ENCODE measurements around the gene SNTB2. TPM values are rescaled to one million over a fixed set of nuclear protein-coding genes. Genes with fewer than 3 reads are reported as not detected.

SNTB2 gene
- total and polyA plus RNA-seq, 10 of the 15 experiments (the other 5 are each of a cell fraction or from before 2014, with no cell fraction given), result 1.2 to 15.7 (median 5.0) TPM

DNA sequence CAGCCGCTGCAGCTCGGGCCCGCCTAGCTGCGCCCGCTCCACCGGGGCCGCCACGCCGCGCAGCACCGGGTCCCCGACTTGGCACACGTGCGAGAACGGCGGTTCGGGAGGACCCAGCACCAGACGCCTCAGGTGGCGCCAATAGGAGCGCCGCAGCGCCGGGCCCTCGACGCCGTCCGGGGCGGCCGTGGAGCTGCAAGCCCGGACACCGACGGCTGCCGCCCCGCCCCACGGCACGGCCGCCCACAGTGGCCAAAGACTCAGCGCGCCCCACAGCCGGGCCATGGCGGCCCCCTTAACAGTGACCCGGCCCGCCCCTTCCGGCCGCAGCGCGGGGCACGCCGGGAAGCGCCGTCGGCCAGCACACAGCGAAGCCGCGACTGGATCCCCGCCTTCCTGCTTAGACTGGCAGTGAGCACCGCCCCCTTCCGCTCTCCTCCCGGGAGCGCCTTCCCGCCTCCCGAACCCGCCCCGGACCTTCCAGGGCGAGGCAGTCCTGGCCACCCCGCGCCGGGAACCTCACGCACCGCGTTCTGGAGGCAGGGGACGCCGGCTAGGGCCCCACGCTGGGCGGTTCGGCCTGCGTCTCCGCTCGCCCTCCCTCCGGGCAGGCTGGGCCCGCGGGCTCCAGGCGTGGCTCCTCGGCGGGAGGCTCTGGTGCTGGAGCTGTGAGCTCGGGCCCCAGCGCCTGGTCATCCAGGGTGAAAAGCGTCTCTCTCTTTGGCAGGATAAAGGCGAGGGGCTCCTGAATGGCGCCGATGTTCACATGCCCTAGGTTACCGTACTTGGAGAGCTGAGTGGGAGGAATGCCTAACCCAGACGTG, 143.5 kb downstream of the SNTB2 start, which contains the start of gene PDF (continued):
- TF ChIP-seq, protein P1, sequence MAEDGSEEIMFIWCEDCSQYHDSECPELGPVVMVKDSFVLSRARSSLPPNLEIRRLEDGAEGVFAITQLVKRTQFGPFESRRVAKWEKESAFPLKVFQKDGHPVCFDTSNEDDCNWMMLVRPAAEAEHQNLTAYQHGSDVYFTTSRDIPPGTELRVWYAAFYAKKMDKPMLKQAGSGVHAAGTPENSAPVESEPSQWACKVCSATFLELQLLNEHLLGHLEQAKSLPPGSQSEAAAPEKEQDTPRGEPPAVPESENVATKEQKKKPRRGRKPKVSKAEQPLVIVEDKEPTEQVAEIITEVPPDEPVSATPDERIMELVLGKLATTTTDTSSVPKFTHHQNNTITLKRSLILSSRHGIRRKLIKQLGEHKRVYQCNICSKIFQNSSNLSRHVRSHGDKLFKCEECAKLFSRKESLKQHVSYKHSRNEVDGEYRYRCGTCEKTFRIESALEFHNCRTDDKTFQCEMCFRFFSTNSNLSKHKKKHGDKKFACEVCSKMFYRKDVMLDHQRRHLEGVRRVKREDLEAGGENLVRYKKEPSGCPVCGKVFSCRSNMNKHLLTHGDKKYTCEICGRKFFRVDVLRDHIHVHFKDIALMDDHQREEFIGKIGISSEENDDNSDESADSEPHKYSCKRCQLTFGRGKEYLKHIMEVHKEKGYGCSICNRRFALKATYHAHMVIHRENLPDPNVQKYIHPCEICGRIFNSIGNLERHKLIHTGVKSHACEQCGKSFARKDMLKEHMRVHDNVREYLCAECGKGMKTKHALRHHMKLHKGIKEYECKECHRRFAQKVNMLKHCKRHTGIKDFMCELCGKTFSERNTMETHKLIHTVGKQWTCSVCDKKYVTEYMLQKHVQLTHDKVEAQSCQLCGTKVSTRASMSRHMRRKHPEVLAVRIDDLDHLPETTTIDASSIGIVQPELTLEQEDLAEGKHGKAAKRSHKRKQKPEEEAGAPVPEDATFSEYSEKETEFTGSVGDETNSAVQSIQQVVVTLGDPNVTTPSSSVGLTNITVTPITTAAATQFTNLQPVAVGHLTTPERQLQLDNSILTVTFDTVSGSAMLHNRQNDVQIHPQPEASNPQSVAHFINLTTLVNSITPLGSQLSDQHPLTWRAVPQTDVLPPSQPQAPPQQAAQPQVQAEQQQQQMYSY (CRISPR knock-in tag; IDR thresholded peaks at IDR 0.05), result no peak
- TF ChIP-seq ZNF622 (IDR thresholded peaks at IDR 0.05), result no peak
- TF ChIP-seq CHD2 (IDR thresholded peaks at IDR 0.05; ENCODE audit: borderline replicate concordance, low read depth, low read length), result peak; percentile 57; the same call in 1 of the 2 replicates
- no peak for TF ChIP-seq MLLT1 (IDR thresholded peaks at IDR 0.05)
- TF ChIP-seq NR2C1 (IDR thresholded peaks at IDR 0.05), result peak; percentile 74
- TF ChIP-seq KAT2A (conservative IDR thresholded peaks at IDR 0.05; ENCODE audit: control insufficient read depth, low read depth, low read length), result no peak
- no peak for TF ChIP-seq SMC3 (IDR thresholded peaks at IDR 0.05; ENCODE audit: borderline replicate concordance, low read length)
- no peak for TF ChIP-seq IRF5 (IDR thresholded peaks at IDR 0.05; ENCODE audit: borderline replicate concordance)
- TF ChIP-seq ZNF24 (IDR thresholded peaks at IDR 0.05), result peak; percentile 40; the same call in 1 of the 2 replicates
- TF ChIP-seq HDGF (IDR thresholded peaks at IDR 0.05), result peak; percentile 75; the same call in 1 of the 2 replicates
- TF ChIP-seq PAX5 (IDR thresholded peaks at IDR 0.05; ENCODE audit: borderline replicate concordance, low read depth, low read length), result no peak
- peak; percentile 76 for TF ChIP-seq NFXL1 (IDR thresholded peaks at IDR 0.05; ENCODE audit: borderline replicate concordance)
- TF ChIP-seq BRCA1 (IDR thresholded peaks at IDR 0.05; ENCODE audit: low read depth, low read length), result no peak
- no peak for TF ChIP-seq SUZ12 (IDR thresholded peaks at IDR 0.05; ENCODE audit: unreplicated experiment)
- TF ChIP-seq BACH1 (IDR thresholded peaks at IDR 0.05; ENCODE audit: borderline replicate concordance), result peak; percentile 90
- TF ChIP-seq CREB1 (IDR thresholded peaks at IDR 0.05; ENCODE audit: low read depth), result peak; percentile 64; the same call in 1 of the 2 replicates
- peak; percentile 78 for TF ChIP-seq NR2F1 (conservative IDR thresholded peaks at IDR 0.05)
- no peak for TF ChIP-seq CBX5 (IDR thresholded peaks at IDR 0.05; ENCODE audit: low read depth)
- TF ChIP-seq, protein P2, sequence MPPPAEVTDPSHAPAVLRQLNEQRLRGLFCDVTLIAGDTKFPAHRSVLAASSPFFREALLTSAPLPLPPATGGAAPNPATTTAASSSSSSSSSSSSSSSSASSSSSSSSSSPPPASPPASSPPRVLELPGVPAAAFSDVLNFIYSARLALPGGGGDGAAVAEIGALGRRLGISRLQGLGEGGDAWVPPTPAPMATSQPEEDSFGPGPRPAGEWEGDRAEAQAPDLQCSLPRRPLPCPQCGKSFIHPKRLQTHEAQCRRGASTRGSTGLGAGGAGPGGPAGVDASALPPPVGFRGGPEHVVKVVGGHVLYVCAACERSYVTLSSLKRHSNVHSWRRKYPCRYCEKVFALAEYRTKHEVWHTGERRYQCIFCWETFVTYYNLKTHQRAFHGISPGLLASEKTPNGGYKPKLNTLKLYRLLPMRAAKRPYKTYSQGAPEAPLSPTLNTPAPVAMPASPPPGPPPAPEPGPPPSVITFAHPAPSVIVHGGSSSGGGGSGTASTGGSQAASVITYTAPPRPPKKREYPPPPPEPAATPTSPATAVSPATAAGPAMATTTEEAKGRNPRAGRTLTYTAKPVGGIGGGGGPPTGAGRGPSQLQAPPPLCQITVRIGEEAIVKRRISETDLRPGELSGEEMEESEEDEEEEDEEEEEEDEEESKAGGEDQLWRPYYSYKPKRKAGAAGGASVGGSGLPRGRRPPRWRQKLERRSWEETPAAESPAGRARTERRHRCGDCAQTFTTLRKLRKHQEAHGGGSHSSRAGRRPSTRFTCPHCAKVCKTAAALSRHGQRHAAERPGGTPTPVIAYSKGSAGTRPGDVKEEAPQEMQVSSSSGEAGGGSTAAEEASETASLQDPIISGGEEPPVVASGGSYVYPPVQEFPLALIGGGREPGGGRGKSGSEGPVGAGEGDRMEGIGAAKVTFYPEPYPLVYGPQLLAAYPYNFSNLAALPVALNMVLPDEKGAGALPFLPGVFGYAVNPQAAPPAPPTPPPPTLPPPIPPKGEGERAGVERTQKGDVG (CRISPR knock-in tag; IDR thresholded peaks at IDR 0.05), result no peak
- TF ChIP-seq NR2C2 (IDR thresholded peaks at IDR 0.05; ENCODE audit: borderline replicate concordance, control insufficient read depth, insufficient read length, low read depth), result no peak
- TF ChIP-seq HDAC6 (IDR thresholded peaks at IDR 0.05; ENCODE audit: unreplicated experiment), result no peak
